ENCODE results near the gene G0S2.

The G0S2 gene

GRCh38 chr1:209629621-209630382 is 45.4 kb upstream of the G0S2 start (continued):
- TF ChIP-seq, protein P1, sequence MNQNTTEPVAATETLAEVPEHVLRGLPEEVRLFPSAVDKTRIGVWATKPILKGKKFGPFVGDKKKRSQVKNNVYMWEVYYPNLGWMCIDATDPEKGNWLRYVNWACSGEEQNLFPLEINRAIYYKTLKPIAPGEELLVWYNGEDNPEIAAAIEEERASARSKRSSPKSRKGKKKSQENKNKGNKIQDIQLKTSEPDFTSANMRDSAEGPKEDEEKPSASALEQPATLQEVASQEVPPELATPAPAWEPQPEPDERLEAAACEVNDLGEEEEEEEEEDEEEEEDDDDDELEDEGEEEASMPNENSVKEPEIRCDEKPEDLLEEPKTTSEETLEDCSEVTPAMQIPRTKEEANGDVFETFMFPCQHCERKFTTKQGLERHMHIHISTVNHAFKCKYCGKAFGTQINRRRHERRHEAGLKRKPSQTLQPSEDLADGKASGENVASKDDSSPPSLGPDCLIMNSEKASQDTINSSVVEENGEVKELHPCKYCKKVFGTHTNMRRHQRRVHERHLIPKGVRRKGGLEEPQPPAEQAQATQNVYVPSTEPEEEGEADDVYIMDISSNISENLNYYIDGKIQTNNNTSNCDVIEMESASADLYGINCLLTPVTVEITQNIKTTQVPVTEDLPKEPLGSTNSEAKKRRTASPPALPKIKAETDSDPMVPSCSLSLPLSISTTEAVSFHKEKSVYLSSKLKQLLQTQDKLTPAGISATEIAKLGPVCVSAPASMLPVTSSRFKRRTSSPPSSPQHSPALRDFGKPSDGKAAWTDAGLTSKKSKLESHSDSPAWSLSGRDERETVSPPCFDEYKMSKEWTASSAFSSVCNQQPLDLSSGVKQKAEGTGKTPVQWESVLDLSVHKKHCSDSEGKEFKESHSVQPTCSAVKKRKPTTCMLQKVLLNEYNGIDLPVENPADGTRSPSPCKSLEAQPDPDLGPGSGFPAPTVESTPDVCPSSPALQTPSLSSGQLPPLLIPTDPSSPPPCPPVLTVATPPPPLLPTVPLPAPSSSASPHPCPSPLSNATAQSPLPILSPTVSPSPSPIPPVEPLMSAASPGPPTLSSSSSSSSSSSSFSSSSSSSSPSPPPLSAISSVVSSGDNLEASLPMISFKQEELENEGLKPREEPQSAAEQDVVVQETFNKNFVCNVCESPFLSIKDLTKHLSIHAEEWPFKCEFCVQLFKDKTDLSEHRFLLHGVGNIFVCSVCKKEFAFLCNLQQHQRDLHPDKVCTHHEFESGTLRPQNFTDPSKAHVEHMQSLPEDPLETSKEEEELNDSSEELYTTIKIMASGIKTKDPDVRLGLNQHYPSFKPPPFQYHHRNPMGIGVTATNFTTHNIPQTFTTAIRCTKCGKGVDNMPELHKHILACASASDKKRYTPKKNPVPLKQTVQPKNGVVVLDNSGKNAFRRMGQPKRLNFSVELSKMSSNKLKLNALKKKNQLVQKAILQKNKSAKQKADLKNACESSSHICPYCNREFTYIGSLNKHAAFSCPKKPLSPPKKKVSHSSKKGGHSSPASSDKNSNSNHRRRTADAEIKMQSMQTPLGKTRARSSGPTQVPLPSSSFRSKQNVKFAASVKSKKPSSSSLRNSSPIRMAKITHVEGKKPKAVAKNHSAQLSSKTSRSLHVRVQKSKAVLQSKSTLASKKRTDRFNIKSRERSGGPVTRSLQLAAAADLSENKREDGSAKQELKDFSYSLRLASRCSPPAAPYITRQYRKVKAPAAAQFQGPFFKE (tag by site-specific recombination; IDR thresholded peaks at IDR 0.05; ENCODE audit: borderline replicate concordance) = no peak
- TF ChIP-seq ZNF555 (tag by site-specific recombination; conservative IDR thresholded peaks at IDR 0.05) (no peak), ZNF701 (tag by site-specific recombination; IDR thresholded peaks at IDR 0.05) (no peak), ZNF132 (tag by site-specific recombination; IDR thresholded peaks at IDR 0.05; ENCODE audit: borderline replicate concordance) (no peak), ZBTB7A (tag by site-specific recombination; IDR thresholded peaks at IDR 0.05; ENCODE audit: low read depth) (no peak), ZNF670 (tag by site-specific recombination; IDR thresholded peaks at IDR 0.05; ENCODE audit: low read depth) (no peak), ZNF140 (tag by site-specific recombination; IDR thresholded peaks at IDR 0.05) (no peak), ZNF843 (tag by site-specific recombination; IDR thresholded peaks at IDR 0.05) (no peak), ZNF664 (tag by site-specific recombination; IDR thresholded peaks at IDR 0.05) (no peak)
- TF ChIP-seq, protein P2, sequence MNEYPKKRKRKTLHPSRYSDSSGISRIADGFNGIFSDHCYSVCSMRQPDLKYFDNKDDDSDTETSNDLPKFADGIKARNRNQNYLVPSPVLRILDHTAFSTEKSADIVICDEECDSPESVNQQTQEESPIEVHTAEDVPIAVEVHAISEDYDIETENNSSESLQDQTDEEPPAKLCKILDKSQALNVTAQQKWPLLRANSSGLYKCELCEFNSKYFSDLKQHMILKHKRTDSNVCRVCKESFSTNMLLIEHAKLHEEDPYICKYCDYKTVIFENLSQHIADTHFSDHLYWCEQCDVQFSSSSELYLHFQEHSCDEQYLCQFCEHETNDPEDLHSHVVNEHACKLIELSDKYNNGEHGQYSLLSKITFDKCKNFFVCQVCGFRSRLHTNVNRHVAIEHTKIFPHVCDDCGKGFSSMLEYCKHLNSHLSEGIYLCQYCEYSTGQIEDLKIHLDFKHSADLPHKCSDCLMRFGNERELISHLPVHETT (tag by site-specific recombination; IDR thresholded peaks at IDR 0.05) = no peak
- TF ChIP-seq, protein P3, sequence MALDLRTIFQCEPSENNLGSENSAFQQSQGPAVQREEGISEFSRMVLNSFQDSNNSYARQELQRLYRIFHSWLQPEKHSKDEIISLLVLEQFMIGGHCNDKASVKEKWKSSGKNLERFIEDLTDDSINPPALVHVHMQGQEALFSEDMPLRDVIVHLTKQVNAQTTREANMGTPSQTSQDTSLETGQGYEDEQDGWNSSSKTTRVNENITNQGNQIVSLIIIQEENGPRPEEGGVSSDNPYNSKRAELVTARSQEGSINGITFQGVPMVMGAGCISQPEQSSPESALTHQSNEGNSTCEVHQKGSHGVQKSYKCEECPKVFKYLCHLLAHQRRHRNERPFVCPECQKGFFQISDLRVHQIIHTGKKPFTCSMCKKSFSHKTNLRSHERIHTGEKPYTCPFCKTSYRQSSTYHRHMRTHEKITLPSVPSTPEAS (tag by site-specific recombination; IDR thresholded peaks at IDR 0.05) = no peak

- no peak overlapping the region for H3K27ac ChIP-seq (ENCODE audit: extremely low read depth, low read depth, low read length)
- ChIA-PET CTCF (interaction anchor here (0.7 to 3.7 kb wide), 10 partner anchors 11 to 882 kb away, joined by 3 to 11 read pairs (median 4); partner anchors contain the start of gene G0S2), POLR2A (interaction anchor here (1.0 kb wide), 1 partner anchor 11 kb away, joined by 3 read pairs; no protein-coding TSS in a partner anchor)
- no peaks in the 10 kb centered on the region for H3K36me3 ChIP-seq (ENCODE audit: control insufficient read depth in 2 of 2, insufficient read depth in 1 of 2, low read length in 2 of 2)
- H3K4me1 ChIP-seq (ENCODE audit: control insufficient read depth, insufficient read depth, low read length) = no peaks in the 10 kb centered on the region
- H3K9me3 ChIP-seq (ENCODE audit: control insufficient read depth, insufficient read depth, low read depth, low read length) = no peaks in the 10 kb centered on the region
- no peak overlapping the region for H3K4me3 ChIP-seq (ENCODE audit: low read depth, low read length)
- TF ChIP-seq, protein P4, sequence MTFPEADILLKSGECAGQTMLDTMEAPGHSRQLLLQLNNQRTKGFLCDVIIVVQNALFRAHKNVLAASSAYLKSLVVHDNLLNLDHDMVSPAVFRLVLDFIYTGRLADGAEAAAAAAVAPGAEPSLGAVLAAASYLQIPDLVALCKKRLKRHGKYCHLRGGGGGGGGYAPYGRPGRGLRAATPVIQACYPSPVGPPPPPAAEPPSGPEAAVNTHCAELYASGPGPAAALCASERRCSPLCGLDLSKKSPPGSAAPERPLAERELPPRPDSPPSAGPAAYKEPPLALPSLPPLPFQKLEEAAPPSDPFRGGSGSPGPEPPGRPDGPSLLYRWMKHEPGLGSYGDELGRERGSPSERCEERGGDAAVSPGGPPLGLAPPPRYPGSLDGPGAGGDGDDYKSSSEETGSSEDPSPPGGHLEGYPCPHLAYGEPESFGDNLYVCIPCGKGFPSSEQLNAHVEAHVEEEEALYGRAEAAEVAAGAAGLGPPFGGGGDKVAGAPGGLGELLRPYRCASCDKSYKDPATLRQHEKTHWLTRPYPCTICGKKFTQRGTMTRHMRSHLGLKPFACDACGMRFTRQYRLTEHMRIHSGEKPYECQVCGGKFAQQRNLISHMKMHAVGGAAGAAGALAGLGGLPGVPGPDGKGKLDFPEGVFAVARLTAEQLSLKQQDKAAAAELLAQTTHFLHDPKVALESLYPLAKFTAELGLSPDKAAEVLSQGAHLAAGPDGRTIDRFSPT (tag by site-specific recombination; IDR thresholded peaks at IDR 0.05) = no peak
- TF ChIP-seq ZSCAN16 (tag by site-specific recombination; IDR thresholded peaks at IDR 0.05) (no peak), ATF2 (tag by site-specific recombination; IDR thresholded peaks at IDR 0.05; ENCODE audit: low read depth) (no peak), SP2 (tag by site-specific recombination; IDR thresholded peaks at IDR 0.05) (no peak), ZFP69B (tag by site-specific recombination; IDR thresholded peaks at IDR 0.05) (no peak), ZNF514 (tag by site-specific recombination; IDR thresholded peaks at IDR 0.05) (no peak), KLF16 (tag by site-specific recombination; IDR thresholded peaks at IDR 0.05) (no peak), SP7 (tag by site-specific recombination; IDR thresholded peaks at IDR 0.05) (no peak), ZNF146 (tag by site-specific recombination; IDR thresholded peaks at IDR 0.05) (no peak), ZFP37 (tag by site-specific recombination; IDR thresholded peaks at IDR 0.05) (no peak)
- TF ChIP-seq, protein P3 (tag by site-specific recombination; IDR thresholded peaks at IDR 0.05) = no peak
Measured at GRCh38 chr1:209630383-209631225, 44.6 kb upstream of the G0S2 start.
